Measurements from ENCODE around the gene EPB41L4B. TPM values are rescaled to one million over a fixed set of nuclear protein-coding genes. Genes with fewer than 3 reads are reported as not detected.

EPB41L4B gene
- total RNA-seq, 1 experiment from 2014 or later: 1.8 TPM

GRCh38 chr9:109335121-109335520 lies 14.3 kb upstream of the EPB41L4B start:
- no peak for DNase-seq
- H3K36me3 ChIP-seq: no peaks in the 10 kb centered on the region
- no peaks in the 10 kb centered on the region for H3K9me3 ChIP-seq (replicated peaks)
- no peak overlapping the region for H3K4me3 ChIP-seq
- H3K27me3 ChIP-seq: peaks cover 17% of the 10 kb centered on the region
- no peaks in the 10 kb centered on the region for H3K4me1 ChIP-seq
- H3K27ac ChIP-seq: no peak overlapping the region

- Histone ChIP-seq H3K9me3 (replicated peaks) (no peaks in the 10 kb centered on the region), H3K4me1 (0 out of 2 replicates have a peak, but pooled peaks cover 5% of the 10 kb centered on the region), H3K27me3 (peaks cover 12% of the 10 kb centered on the region; the same call in 1 of the 2 replicates), H3K36me3 (no peaks in the 10 kb centered on the region), H3K27ac (no peak overlapping the region), H3K4me3 (no peak overlapping the region)
- no peak for DNase-seq
These were observed 10.5 kb upstream of the EPB41L4B start for GRCh38 chr9:109331353-109331752.

GRCh38 chr9:109329638-109330258 lies 8.9 kb upstream of the EPB41L4B start:
- Histone ChIP-seq H3K4me3 (peak overlapping the region; percentile 44), H3K27ac (peak overlapping the region; percentile 23; the same call in 1 of the 2 replicates), H3K36me3 (no peaks in the 10 kb centered on the region), H3K4me1 (0 out of 2 replicates have a peak, but pooled peaks cover 5% of the 10 kb centered on the region), H3K9me3 (replicated peaks) (no peaks in the 10 kb centered on the region), H3K27me3 (0 out of 2 replicates have a peak, but pooled peaks cover under 1% of the 10 kb centered on the region)
- peak; percentile 71 to 82 for DNase-seq

- H3K4me1 ChIP-seq: 0 out of 2 replicates have a peak, but pooled peaks cover 5% of the 10 kb centered on the region
- H3K9me3 ChIP-seq (replicated peaks): no peaks in the 10 kb centered on the region
- H3K27me3 ChIP-seq: no peaks in the 10 kb centered on the region
- peak; percentile 75 to 83 for DNase-seq
- H3K27ac ChIP-seq: peak overlapping the region; percentile 23; the same call in 1 of the 2 replicates
- H3K4me3 ChIP-seq: peak overlapping the region; percentile 44
- no peaks in the 10 kb centered on the region for H3K36me3 ChIP-seq
These were observed 8.2 kb upstream of the EPB41L4B start for GRCh38 chr9:109328978-109329637.

- H3K36me3 ChIP-seq: no peaks in the 10 kb centered on the region
- 0 out of 2 replicates have a peak, but pooled peaks cover 5% of the 10 kb centered on the region for H3K4me1 ChIP-seq
- no peaks in the 10 kb centered on the region for H3K27me3 ChIP-seq
- H3K9me3 ChIP-seq (replicated peaks): no peaks in the 10 kb centered on the region
- no peak for DNase-seq
- no peak overlapping the region for H3K27ac ChIP-seq
- no peak overlapping the region for H3K4me3 ChIP-seq
These were observed 4.2 kb upstream of the EPB41L4B start for GRCh38 chr9:109325089-109325488.

GRCh38 chr9:109323771-109324170 lies 2.9 kb upstream of the EPB41L4B start:
- no peaks in the 10 kb centered on the region for H3K9me3 ChIP-seq (replicated peaks)
- DNase-seq: no peak
- H3K4me1 ChIP-seq: no peaks in the 10 kb centered on the region
- no peak overlapping the region for H3K4me3 ChIP-seq
- H3K36me3 ChIP-seq: no peaks in the 10 kb centered on the region
- peaks cover 5% of the 10 kb centered on the region; the same call in 1 of the 2 replicates for H3K27me3 ChIP-seq
- H3K27ac ChIP-seq: no peak overlapping the region

- DNase-seq: no peak
- H3K4me3 ChIP-seq: no peak overlapping the region
- H3K36me3 ChIP-seq: no peaks in the 10 kb centered on the region
- H3K27me3 ChIP-seq: peaks cover 5% of the 10 kb centered on the region; the same call in 1 of the 2 replicates
- no peaks in the 10 kb centered on the region for H3K4me1 ChIP-seq
- H3K9me3 ChIP-seq (replicated peaks): no peaks in the 10 kb centered on the region
- no peak overlapping the region for H3K27ac ChIP-seq
These were observed 868 bp upstream of the EPB41L4B start for GRCh38 chr9:109321727-109322126.

GRCh38 chr9:109320331-109320741 lies 523 bp downstream of the EPB41L4B start:
- H3K9me3 ChIP-seq (replicated peaks): no peaks in the 10 kb centered on the region
- DNase-seq: peak in 1 of 2 experiments; percentile 44
- H3K27ac ChIP-seq: no peak overlapping the region
- H3K4me1 ChIP-seq: no peaks in the 10 kb centered on the region
- H3K27me3 ChIP-seq: peaks cover 5% of the 10 kb centered on the region; the same call in 1 of the 2 replicates
- no peaks in the 10 kb centered on the region for H3K36me3 ChIP-seq
- H3K4me3 ChIP-seq: no peak overlapping the region; the same call in 1 of the 2 replicates

GRCh38 chr9:109319626-109320241 lies 1.1 kb downstream of the EPB41L4B start:
- Histone ChIP-seq H3K9me3 (replicated peaks) (no peaks in the 10 kb centered on the region), H3K27ac (no peak overlapping the region), H3K36me3 (no peaks in the 10 kb centered on the region), H3K27me3 (peaks cover 5% of the 10 kb centered on the region; the same call in 1 of the 2 replicates), H3K4me3 (peak overlapping the region; percentile 45), H3K4me1 (no peaks in the 10 kb centered on the region)
- DNase-seq: no peak

- no peak overlapping the region for H3K4me3 ChIP-seq
- no peak for DNase-seq
- H3K9me3 ChIP-seq (replicated peaks): no peaks in the 10 kb centered on the region
These were observed 1.7 kb downstream of the EPB41L4B start for GRCh38 chr9:109319017-109319625.

GRCh38 chr9:109317979-109318741 lies 2.7 kb downstream of the EPB41L4B start:
- H3K27me3 ChIP-seq: peaks cover 5% of the 10 kb centered on the region; the same call in 1 of the 2 replicates

More at GRCh38 chr9:109319017-109319625, 1.7 kb downstream of the EPB41L4B start:
- Histone ChIP-seq H3K27me3 (peaks cover 5% of the 10 kb centered on the region; the same call in 1 of the 2 replicates), H3K4me1 (no peaks in the 10 kb centered on the region), H3K36me3 (no peaks in the 10 kb centered on the region), H3K27ac (no peak overlapping the region)

GRCh38 chr9:109317311-109317978 lies 3.4 kb downstream of the EPB41L4B start:
- Histone ChIP-seq H3K9me3 (replicated peaks) (no peaks in the 10 kb centered on the region), H3K4me1 (no peaks in the 10 kb centered on the region), H3K27me3 (peaks cover 5% of the 10 kb centered on the region; the same call in 1 of the 2 replicates), H3K4me3 (no peak overlapping the region), H3K27ac (no peak overlapping the region), H3K36me3 (no peaks in the 10 kb centered on the region)
- no peak for DNase-seq

More at GRCh38 chr9:109317979-109318741, 2.7 kb downstream of the EPB41L4B start:
- no peaks in the 10 kb centered on the region for H3K36me3 ChIP-seq
- no peak overlapping the region for H3K27ac ChIP-seq
- no peaks in the 10 kb centered on the region for H3K9me3 ChIP-seq (replicated peaks)
- H3K4me3 ChIP-seq: no peak overlapping the region
- DNase-seq: no peak
- no peaks in the 10 kb centered on the region for H3K4me1 ChIP-seq

GRCh38 chr9:109316207-109316640 lies 4.6 kb downstream of the EPB41L4B start:
- H3K27ac ChIP-seq: no peak overlapping the region
- H3K4me1 ChIP-seq: no peaks in the 10 kb centered on the region
- DNase-seq: no peak
- H3K27me3 ChIP-seq: peaks cover 5% of the 10 kb centered on the region
- H3K4me3 ChIP-seq: no peak overlapping the region
- no peaks in the 10 kb centered on the region for H3K36me3 ChIP-seq
- H3K9me3 ChIP-seq (replicated peaks): no peaks in the 10 kb centered on the region
